Mononuclear cell (primary cell): ENCODE measurements around the gene RAD51B. TPM values are rescaled to one million over a fixed set of nuclear protein-coding genes. Genes with fewer than 3 reads are reported as not detected.

Experiments
- H3K27me3 ChIP-seq: 2 replicates; pipeline ENCODE4 v1.6.0; 2011; ENCODE audit warnings: low read length, control low read depth; ENCODE audit not compliant: insufficient read depth
- H3K4me1 ChIP-seq: 2 replicates; pipeline ENCODE4 v1.5.1; 2011; ENCODE audit warnings: mild to moderate bottlenecking, low read length, control low read depth; ENCODE audit not compliant: insufficient read depth
- H3K4me3 ChIP-seq: 2 replicates; pipeline ENCODE4 v1.5.1; 2011; ENCODE audit warnings: mild to moderate bottlenecking, low read length, moderate library complexity
- H3K9me3 ChIP-seq: 2 replicates; pipeline ENCODE4 v1.5.1; 2011; ENCODE audit warnings: low read depth, mild to moderate bottlenecking, control low read depth, low read length
- total RNA-seq: library from RNA; depleted of rRNA; stranded (reverse); fragments of >200 nt; gene quantifications from one replicate; pipeline ENCODE4 v1.2.3, GENCODE V29; 2012

The RAD51B gene
- total RNA-seq, 1 donor = 21.4 TPM

DNA sequence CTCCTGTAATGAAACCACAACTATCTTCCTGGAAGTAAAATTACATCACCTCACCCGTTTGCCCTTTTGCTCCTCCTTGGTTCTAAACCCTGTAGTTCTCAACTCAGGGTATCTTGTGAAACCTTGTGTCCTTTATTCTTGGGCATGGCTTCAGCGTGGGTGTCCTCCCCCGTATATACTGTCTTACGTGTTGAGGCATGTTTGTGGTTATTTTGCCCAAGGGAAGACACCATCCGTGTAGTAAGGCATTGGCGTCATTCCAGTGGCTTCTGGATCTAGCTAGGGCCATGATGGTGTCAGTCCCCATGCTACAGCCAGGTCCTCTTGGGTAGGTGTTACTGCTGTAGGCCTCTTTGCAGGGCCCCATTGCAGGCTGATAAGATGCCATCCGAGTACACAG, 857.9 kb downstream of the RAD51B start:
- Histone ChIP-seq H3K9me3 (no peaks in the 10 kb centered on the region), H3K4me3 (no peak overlapping the region), H3K4me1 (peaks cover 22% of the 10 kb centered on the region), H3K27me3 (no peaks in the 10 kb centered on the region)

DNA sequence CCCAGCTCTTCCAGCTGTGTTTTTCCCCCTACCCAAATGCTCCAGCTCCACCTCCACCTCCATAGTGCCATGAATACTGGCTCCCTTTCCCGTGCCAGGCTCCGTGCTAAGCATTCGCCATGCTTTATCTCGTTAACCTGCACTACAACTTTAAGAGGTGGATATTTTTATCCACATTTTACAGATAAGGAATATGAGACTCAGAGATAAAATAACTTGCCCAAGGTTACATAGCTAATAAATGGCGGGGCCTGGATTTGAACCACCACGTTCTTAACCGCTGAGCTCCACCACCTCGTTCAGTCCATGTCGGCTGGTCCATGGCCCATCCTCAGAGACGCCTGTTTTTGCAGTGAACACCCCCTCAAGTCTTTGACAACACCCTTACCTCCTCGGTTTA, 858.3 kb downstream of the RAD51B start:
- H3K4me1 ChIP-seq = peaks cover 26% of the 10 kb centered on the region
- H3K27me3 ChIP-seq = no peaks in the 10 kb centered on the region
- no peak overlapping the region for H3K4me3 ChIP-seq
- no peaks in the 10 kb centered on the region for H3K9me3 ChIP-seq

DNA sequence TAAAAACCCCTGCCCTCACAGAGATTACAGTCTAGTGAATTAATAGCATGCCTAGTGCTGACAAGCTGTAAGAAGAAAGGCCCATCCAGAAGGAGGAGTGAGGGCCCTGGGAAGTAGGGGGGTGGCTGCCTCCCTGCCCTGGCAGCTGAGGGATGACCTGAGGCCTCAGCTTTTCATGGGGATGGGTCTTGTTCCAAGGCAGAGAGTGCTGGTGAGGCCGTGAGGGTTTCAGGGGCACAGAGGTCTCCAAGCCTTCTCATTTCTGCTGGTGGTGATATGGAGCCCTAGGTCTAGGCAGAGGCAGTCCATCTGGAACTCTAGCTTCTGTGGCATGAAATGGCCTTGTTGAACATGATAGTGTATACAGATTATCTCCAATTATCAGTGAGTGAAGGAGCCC, 858.9 kb downstream of the RAD51B start:
- Histone ChIP-seq H3K9me3 (no peaks in the 10 kb centered on the region), H3K27me3 (no peaks in the 10 kb centered on the region), H3K4me3 (no peak overlapping the region), H3K4me1 (peaks cover 32% of the 10 kb centered on the region)

DNA sequence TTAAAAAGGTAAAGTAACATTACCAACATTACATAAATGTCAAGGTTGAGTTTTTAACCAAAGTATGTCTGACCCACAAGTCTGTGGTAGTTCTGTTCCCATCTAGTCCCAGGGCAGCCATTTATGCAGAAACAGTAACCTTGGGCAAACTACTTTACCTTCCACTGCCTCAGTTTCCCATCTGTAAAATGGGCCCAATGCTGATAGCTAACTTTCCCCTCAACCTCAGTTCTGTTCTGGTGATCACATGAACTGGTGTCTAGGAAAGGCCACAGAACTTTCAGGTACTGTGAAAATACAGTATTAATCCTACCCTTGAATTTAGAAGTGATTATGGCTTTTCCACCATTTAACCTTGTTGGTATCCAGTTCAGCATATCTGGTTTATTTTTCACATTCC, 859.7 kb downstream of the RAD51B start:
- H3K4me1 ChIP-seq = peaks cover 40% of the 10 kb centered on the region
- no peaks in the 10 kb centered on the region for H3K27me3 ChIP-seq
- H3K9me3 ChIP-seq = no peaks in the 10 kb centered on the region
- H3K4me3 ChIP-seq = no peak overlapping the region

DNA sequence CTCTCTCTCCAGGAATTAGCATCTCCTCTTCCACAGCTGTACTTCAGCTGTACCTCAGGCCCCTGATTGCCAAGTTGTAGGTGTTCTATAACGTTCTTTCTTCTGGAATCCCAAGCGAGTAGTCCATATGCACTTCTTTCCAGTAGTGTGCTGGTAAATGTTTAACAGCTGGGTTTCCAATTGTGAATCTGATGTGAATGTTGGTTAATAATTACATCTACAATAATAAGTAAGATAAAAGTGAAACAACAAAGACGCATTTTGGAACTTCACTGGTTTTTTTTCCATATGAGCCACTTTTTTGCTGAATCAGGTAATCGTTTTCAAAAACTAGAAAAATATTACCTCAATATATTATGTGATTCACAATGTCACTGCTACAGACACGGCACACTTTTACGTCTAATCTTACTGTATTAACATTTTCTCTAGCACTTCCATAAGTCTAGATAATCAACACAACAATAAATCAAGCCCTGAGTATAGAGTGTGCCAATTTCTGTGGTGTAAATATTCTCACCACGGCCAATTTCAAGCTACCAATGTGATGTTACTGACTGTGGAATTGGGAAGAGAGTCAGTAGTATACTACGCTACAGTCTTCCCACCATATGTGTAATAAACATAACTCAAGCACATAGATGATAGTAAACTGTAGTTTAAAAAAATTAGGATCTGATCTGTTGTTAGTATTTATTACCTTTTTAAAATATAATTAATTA, 860.3 kb downstream of the RAD51B start:
- peaks cover 46% of the 10 kb centered on the region for H3K4me1 ChIP-seq
- H3K27me3 ChIP-seq = no peaks in the 10 kb centered on the region
- H3K9me3 ChIP-seq = no peaks in the 10 kb centered on the region

DNA sequence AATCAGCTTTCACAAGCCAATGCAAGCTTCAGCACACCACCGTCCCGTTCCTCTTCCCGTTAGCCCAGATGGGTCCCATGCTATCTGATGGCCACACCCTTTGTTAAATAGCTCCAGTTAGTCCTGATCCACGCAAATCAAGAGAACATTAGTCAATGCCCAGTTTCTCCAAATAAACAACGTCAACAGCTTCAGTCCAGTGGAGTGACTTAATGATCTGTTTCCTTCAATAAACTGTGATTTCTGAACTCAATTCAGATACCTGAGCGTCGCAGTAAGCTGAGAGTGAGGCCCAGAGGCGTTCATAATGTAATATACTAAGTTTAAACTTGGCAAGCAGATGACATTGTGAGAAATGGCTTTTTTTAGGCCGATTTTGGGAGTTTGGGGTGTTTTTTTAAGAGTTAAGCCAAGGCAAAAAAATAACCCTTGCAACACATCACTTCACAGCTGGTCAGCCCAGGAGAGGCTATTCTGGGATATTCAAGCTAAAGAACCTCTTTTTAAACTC, 861.0 kb downstream of the RAD51B start:
- H3K4me3 ChIP-seq = no peak overlapping the region
- H3K4me1 ChIP-seq = peaks cover 53% of the 10 kb centered on the region
- no peaks in the 10 kb centered on the region for H3K27me3 ChIP-seq
- H3K9me3 ChIP-seq = no peaks in the 10 kb centered on the region

More for the DNA sequence above, 860.3 kb downstream of the RAD51B start:
- H3K4me3 ChIP-seq = no peak overlapping the region

DNA sequence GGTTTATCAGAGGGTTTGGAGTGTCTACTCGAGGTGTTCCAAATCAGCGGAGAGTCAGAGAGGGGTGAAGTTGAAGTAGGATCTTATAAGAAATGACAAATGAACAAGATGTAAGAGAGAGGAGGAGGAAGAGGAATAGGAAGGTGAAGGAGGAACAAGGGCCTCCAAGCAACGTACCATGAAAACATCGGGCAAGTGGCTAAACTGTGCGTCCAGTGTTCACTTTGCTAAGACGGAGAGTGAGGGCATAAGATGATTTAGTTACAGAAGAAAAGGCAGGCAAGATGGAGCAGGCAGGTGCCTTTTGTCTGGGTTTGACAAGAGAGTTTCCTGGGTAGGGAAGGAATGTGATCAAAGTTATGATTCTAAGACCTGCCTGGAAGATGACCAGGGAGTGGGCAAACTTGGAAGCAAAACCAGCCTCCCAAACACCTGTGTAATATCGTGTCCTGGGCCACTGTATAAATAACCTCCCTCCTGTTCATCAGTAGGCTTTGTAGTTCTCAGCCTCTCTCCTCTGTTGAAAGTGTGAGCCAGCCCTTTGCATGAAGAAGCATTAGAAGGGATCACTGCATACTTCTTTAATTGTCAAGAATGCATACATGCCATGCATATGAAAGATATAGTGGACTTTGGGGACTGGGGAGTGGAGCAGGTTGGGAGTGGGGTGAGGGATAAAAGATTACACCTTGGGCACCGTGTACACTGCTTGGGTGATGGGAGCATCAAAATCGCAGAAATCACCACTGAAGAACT, 861.9 kb downstream of the RAD51B start:
- Histone ChIP-seq H3K27me3 (no peaks in the 10 kb centered on the region), H3K4me1 (peaks cover 61% of the 10 kb centered on the region), H3K9me3 (no peaks in the 10 kb centered on the region), H3K4me3 (no peak overlapping the region)

DNA sequence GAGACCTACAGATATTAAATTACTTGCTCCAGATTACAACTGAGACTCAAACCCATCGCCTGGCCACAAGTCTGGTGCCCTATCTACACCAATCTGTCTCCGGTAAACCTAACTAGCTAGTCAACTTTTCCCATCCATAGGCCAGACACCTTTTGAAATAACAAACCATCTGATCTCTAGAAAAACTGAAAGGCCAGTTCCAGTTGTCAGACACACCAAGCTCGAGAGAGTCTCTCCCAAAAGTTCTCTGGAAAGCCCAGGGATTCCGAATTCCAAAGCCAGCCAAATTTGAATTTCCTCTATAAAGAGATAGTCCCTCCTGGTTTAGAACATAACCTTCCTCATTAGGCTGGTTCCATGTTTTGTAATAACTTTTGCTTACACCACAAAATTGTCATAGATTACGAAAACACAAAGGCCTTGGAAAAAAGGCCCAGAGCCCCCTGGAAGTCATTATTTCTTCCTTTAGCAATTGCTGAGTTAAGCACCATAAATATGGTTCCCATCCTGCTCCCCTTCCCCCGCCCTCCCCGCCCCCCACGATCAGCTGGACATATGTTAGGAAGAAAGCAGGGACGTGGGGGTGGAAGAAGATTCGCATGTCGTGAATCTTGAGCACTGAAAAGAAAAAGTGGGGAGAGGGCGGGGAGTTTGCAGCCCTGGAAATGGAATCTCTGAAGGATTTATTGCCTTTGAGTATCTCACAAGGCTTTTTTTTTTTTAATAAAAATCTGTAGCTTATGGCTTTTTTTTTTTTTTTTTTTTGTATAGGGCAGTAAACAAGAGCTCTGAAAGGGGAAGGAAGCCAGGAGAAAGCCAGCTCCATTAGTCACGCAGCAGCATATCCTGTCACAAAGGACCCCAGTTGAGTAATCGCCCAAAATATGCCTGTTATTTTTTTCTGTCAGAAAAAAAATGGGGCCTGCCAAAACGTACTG, 862.9 kb downstream of the RAD51B start:
- H3K9me3 ChIP-seq = no peaks in the 10 kb centered on the region
- H3K4me3 ChIP-seq = no peak overlapping the region
- no peaks in the 10 kb centered on the region for H3K27me3 ChIP-seq
- peaks cover 65% of the 10 kb centered on the region for H3K4me1 ChIP-seq

DNA sequence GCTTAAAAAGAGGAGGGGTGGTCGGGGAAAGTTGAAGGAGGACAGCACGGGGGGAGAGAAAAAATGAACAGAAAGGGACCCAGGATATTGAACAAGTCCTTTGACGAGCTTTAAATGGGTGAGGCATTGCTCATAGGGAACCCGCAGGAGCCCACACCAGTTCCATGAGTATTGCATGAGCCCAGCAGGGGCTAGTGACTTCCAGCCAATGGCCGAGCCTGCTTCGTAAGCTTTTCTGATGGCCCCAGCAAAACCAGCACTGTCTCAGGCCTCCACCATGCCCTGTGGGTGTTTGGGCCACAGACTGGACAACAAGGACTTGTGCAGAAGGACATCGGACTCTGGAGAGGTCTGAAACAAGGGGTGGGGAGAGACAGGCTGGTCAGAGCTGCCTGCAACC, 863.7 kb downstream of the RAD51B start:
- no peaks in the 10 kb centered on the region for H3K9me3 ChIP-seq
- H3K4me3 ChIP-seq = no peak overlapping the region
- H3K27me3 ChIP-seq = no peaks in the 10 kb centered on the region
- H3K4me1 ChIP-seq = peaks cover 65% of the 10 kb centered on the region

DNA sequence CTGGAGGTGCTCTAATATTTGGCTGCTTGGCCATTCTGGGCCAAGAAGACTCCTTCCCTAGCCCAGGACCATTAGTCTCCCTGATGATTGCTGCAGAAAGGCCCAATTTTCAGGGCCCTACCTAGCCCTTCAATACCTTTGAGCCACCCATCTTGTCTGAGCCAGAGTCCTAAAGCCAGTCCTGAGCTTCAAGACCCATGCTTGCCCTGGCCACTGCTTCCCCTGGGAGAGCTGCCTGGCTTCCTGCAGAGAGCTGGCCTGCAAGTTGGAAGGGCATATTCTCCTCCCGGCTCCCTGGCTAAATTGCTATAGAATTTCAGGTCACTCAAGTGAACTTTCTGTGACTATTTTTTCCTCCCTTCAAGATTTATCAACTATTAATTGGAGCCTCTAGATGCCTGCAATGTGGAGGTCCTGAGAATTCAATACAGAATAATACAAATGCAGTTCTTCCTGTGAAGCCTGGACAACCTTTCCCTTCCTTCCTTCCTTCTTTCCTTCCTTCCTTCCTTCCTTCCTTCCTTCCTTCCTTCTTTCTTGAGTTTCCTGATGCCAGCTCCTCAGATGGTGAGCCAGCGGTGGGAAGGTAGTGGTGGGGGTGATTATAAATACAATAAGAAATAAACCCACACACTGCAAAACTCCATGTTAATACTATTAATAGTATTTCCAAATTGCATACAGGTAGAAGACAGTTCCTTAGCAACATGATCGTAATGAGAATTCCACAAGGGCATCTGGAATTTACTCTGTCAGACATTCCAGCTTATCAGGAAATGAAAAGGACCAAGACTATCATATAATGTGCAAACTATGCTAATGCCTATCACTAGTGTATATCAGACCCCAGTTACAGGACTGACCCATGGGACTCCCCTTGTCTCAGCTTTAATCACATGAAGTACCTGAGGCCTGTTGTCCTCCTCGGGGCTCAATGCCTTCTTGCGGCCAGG, 865.2 kb downstream of the RAD51B start:
- no peaks in the 10 kb centered on the region for H3K9me3 ChIP-seq
- no peak overlapping the region for H3K4me3 ChIP-seq
- H3K27me3 ChIP-seq = no peaks in the 10 kb centered on the region
- H3K4me1 ChIP-seq = peaks cover 78% of the 10 kb centered on the region

DNA sequence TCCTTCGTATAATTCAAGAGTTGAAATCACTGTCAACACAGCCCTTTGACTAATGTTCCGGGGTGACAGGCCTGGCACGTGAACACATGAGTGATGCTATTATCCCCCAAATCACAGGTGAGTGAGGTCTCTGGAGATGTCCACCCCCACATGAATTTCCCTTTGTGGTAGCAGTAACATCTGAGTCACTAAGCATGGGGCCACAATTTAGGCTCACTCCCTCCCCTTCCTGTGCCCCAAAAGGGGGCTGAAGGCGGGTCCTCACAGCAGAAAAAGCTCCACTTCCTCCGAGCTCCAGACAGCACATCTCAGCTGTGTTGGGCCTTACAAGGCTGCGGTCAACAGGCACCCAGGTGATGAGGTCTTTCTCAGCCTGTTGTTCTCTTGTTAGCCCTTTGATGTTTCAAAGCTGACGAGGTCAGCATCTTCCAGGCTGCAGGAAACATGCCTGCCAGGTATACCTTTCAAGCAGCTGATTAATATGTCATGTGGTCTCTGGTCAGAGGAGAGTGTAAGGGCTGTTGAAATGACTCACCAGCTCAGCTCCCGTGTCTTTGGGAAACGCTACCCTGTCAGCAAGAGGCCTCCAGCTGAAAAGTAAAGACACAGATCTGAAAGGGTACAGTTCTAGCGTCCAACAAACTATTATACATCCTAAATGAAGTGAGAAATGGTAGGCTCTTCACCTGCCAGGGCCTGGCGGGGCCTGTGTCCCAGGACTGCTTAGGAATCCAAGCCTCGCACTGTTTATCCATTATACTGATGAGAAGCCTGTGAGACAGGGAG, 866.0 kb downstream of the RAD51B start:
- Histone ChIP-seq H3K4me3 (no peak overlapping the region), H3K9me3 (no peaks in the 10 kb centered on the region), H3K27me3 (no peaks in the 10 kb centered on the region), H3K4me1 (peaks cover 75% of the 10 kb centered on the region)

DNA sequence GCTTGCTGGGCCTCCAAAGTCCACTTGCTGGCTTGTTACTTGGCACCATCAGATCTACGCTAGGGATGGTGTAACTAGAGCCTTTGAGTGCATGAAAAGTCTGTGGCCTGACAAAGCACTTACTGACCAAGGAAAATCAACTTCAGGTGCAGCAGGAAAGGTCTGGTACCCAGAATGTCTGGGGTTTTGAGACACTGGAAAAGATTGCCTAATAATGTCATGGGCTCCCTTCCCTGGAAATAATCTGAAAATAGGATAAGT, 866.6 kb downstream of the RAD51B start:
- no peaks in the 10 kb centered on the region for H3K9me3 ChIP-seq
- H3K4me1 ChIP-seq = peaks cover 70% of the 10 kb centered on the region
- H3K27me3 ChIP-seq = no peaks in the 10 kb centered on the region
- H3K4me3 ChIP-seq = no peak overlapping the region

DNA sequence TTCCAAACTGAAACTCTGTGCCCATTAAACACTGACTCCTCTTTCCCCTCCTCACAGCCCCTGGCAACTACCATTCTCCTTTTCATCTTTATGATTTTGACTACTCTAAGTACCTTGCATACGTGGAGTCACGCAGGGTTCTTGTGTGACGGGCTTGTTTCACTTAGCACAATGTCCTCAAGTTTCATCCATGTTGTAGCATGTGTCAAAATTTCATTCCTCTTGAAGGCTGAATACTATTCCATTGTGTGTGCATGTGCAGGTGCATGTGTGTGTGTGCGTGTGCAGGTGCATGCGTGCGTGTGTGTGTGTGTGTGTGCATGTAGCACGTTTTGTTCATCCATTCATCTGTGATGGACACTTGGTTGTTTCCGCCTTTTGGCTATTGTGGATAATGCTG, 867.1 kb downstream of the RAD51B start:
- H3K4me1 ChIP-seq = peaks cover 64% of the 10 kb centered on the region
- no peaks in the 10 kb centered on the region for H3K27me3 ChIP-seq
- no peaks in the 10 kb centered on the region for H3K9me3 ChIP-seq
- no peak overlapping the region for H3K4me3 ChIP-seq

DNA sequence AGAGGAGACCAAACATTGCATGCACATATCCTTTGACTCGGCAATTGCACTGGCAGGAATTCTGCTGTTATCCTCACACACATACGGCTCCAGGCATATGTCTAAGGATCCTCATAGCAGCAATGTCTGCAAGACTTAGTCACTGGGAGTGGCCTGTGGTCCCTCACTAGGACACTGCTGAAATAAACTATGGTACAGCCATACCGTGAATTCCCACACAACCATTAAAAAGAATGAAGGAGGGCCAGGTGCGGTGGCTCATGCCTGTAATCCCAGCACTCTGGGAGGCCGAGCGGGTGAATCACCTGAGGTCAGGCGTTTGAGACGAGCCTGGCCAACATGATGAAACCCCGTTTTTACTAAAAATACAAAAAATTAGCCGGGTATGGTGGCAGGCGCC, 868.2 kb downstream of the RAD51B start:
- Histone ChIP-seq H3K4me1 (peaks cover 60% of the 10 kb centered on the region), H3K4me3 (no peak overlapping the region), H3K27me3 (no peaks in the 10 kb centered on the region), H3K9me3 (no peaks in the 10 kb centered on the region)
